Upper lobe of right lung (tissue), 1 donor: ENCODE measurements around the gene EPB41L4A. TPM values are rescaled to one million over a fixed set of nuclear protein-coding genes. Genes with fewer than 3 reads are reported as not detected.

Experiments
- ATAC-seq: fragments of 200-7000 bp; cut with Tn5 transposase; one replicate; pipeline ENCODE4 v1.9.1; 2020; ENCODE audit warnings: mild to moderate bottlenecking, moderate library complexity
- DNase-seq: peaks from one replicate; pipeline ENCODE4 v3.0.0-alpha.2; 2020
- H3K27ac ChIP-seq: fragments of 200-600 bp; one replicate; pipeline ENCODE4 v1.8.0; 2022
- H3K27me3 ChIP-seq: fragments of 200-600 bp; one replicate; pipeline ENCODE4 v1.8.0; 2022; ENCODE audit warnings: mild to moderate bottlenecking
- H3K36me3 ChIP-seq: fragments of 200-600 bp; one replicate; pipeline ENCODE4 v1.8.0; 2022
- H3K4me1 ChIP-seq: fragments of 200-600 bp; one replicate; pipeline ENCODE4 v1.8.0; 2022
- H3K4me3 ChIP-seq: fragments of 200-600 bp; one replicate; pipeline ENCODE4 v1.8.0; 2022; ENCODE audit warnings: mild to moderate bottlenecking
- H3K9me3 ChIP-seq: fragments of 200-600 bp; one replicate; pipeline ENCODE4 v1.8.0; 2022
- intact Hi-C: fragments of 100-400 bp; cut with DNase I; formaldehyde crosslinking; loops from one replicate; pipeline ENCODE4 v1.11.0; 2022
- total RNA-seq: library from RNA; stranded (reverse); fragmentation: NEBNext Ultra II Directional; extraction: Animal tissue kit (Norgen Biotek cat#: 25700); gene quantifications from one replicate; pipeline ENCODE4 v1.2.1, GENCODE V29; 2021
- TF ChIP-seq, protein P1 (sequence below): fragments of 200-600 bp; IDR thresholded peaks from one replicate; pipeline ENCODE4 v1.8.0; 2022; ENCODE audit warnings: antibody characterized with exemption
- donor health status: DM: no; HTN: yes; CAD: no; lungs with severe emphysema.

The EPB41L4A gene
- total RNA-seq, 1 donor from 2014 or later = 35.2 TPM

DNA sequence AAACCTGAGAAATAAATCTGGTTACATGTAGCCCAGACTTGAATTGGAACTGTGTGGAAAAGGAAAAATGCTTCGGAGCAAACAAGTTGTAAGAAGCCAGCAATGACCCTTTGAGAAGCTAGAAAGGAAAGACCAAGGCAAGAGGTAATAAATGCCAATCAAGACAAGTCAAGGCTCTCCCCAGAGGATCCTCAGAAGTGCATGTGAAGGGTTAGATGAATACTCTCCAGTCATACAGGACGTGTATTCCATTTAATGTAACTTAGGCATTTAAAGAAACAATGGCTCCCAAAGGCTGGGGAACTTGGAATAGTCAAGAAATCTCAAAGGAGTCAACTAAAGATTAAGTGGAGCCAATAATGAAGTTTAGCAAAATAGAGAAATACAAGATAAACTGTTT is 36.2 kb downstream of the EPB41L4A start:
- Histone ChIP-seq H3K9me3 (no peaks in the 10 kb centered on the region), H3K36me3 (no peaks in the 10 kb centered on the region), H3K27me3 (no peaks in the 10 kb centered on the region), H3K27ac (no peak overlapping the region), H3K4me1 (no peaks in the 10 kb centered on the region), H3K4me3 (no peak overlapping the region)
- DNase-seq (no peak), ATAC-seq (no peak)
- intact Hi-C loops = no loop called here
- TF ChIP-seq, protein P1, sequence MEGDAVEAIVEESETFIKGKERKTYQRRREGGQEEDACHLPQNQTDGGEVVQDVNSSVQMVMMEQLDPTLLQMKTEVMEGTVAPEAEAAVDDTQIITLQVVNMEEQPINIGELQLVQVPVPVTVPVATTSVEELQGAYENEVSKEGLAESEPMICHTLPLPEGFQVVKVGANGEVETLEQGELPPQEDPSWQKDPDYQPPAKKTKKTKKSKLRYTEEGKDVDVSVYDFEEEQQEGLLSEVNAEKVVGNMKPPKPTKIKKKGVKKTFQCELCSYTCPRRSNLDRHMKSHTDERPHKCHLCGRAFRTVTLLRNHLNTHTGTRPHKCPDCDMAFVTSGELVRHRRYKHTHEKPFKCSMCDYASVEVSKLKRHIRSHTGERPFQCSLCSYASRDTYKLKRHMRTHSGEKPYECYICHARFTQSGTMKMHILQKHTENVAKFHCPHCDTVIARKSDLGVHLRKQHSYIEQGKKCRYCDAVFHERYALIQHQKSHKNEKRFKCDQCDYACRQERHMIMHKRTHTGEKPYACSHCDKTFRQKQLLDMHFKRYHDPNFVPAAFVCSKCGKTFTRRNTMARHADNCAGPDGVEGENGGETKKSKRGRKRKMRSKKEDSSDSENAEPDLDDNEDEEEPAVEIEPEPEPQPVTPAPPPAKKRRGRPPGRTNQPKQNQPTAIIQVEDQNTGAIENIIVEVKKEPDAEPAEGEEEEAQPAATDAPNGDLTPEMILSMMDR = no peak

DNA sequence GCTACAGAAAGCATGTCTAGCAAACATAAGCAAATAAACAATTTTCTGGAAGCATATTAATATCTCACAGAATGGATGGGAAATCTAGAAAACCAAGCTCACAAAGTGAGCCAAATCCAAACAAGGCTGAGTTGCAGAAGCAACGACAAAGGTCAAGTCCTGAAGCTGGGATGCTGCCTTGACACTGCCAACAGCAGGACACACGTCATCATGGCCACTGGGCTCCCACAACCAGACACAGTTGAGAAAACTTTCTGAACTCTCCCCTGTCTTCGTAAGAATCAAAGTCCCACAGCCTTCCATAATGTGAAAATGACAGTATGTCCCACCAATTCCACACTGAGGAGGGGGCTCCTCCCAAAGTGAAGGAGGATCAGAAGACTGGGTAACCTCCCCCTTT is 37.6 kb downstream of the EPB41L4A start:
- Histone ChIP-seq H3K4me1 (no peaks in the 10 kb centered on the region), H3K36me3 (no peaks in the 10 kb centered on the region), H3K27me3 (no peaks in the 10 kb centered on the region), H3K4me3 (no peak overlapping the region), H3K9me3 (no peaks in the 10 kb centered on the region), H3K27ac (no peak overlapping the region)
- DNase-seq (no peak), ATAC-seq (no peak)
- intact Hi-C loops = no loop called here
- TF ChIP-seq, protein P1 = no peak

DNA sequence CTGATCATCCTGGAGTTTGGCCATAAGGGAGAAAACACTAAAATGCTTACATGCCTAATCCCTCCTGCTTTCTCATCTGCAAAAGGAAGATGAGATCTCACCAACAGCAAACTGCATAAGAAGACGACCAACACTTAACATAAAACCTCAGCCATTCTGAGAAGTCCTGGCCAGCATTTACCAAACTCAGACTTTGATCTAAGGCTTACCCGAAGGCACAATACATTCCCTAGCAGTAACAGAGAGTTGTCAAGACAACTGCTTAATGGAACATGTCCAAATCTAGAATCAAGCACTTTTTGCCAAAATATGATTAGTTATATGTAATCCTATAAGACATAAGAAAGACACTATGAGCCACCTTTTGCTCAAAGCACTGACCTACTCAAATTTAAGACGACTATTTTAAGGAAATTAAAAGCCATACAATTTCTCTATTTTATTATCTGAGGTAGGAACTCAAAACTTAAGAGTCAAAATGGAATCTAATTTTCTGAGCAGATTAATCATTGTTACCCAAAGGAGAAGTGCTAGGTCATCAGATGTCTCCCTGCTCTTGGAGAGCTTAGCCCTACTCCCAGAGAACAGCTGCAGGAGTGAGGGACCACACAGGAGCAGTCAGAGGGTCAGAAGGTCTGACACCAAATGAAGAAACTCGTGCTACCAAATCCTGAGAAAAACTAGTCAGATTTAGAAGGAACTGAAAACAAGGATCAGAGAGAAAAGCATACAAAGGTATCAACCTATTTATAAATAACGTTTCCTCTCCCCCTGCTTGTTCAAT is 39.3 kb downstream of the EPB41L4A start:
- intact Hi-C loops = no loop called here
- no peaks in the 10 kb centered on the region for H3K9me3 ChIP-seq
- H3K27ac ChIP-seq = no peak overlapping the region
- TF ChIP-seq, protein P1 = no peak
- ATAC-seq (no peak), DNase-seq (no peak)
- no peaks in the 10 kb centered on the region for H3K36me3 ChIP-seq
- H3K4me1 ChIP-seq = no peaks in the 10 kb centered on the region
- no peak overlapping the region for H3K4me3 ChIP-seq
- no peaks in the 10 kb centered on the region for H3K27me3 ChIP-seq

DNA sequence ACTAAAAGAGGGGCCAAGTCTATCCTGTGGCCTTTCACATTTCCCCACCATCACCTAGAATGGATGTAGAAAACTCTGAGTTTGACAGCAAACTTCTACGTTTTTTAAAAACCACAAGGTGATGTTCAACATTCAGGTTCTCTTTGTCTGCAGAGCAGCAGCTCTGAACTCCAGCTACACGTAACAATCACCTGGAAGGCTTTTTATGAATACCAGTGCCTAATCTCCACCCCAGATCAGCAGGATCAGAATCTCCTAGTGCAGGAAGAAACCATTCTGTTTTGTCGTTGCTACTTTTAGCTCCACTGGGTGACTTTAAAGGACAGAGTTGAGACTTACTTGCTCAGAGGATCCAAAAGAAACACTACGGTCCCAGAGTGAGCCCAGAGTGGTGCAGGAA is 44.3 kb downstream of the EPB41L4A start:
- ATAC-seq (no peak), DNase-seq (no peak)
- no peak overlapping the region for H3K4me3 ChIP-seq
- intact Hi-C loops = no loop called here
- no peaks in the 10 kb centered on the region for H3K9me3 ChIP-seq
- H3K36me3 ChIP-seq = no peaks in the 10 kb centered on the region
- H3K4me1 ChIP-seq = no peaks in the 10 kb centered on the region
- TF ChIP-seq, protein P1 = no peak
- no peak overlapping the region for H3K27ac ChIP-seq
- H3K27me3 ChIP-seq = no peaks in the 10 kb centered on the region

DNA sequence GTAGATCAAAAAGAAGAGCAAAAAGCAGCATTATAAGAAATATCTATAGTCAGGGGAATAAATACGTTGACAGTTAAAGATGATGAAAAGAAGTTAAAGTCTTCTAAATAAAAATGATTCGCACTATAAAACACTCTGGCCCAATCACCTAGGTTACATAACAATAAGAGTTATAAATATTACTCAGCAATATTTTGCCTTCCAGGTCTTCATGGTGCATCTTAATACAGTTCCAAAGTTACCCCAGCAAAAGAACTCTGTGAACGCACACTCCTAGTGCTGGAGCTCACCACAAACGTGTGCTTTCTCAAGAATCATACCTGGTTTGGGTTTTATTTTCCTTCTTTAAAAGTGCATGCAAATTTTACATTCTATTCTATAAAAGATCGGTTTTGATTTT is 44.7 kb downstream of the EPB41L4A start:
- Histone ChIP-seq H3K27me3 (no peaks in the 10 kb centered on the region), H3K9me3 (no peaks in the 10 kb centered on the region), H3K36me3 (no peaks in the 10 kb centered on the region), H3K4me1 (no peaks in the 10 kb centered on the region), H3K4me3 (no peak overlapping the region), H3K27ac (no peak overlapping the region)
- DNase-seq (no peak), ATAC-seq (no peak)
- TF ChIP-seq, protein P1 = no peak
- intact Hi-C loops = no loop called here
